ENCODE measurements around the gene NOL6. TPM values are rescaled to one million over a fixed set of nuclear protein-coding genes. Genes with fewer than 3 reads are reported as not detected.

NOL6 gene
- total RNA-seq, 1 experiment from 2014 or later: 36.4 TPM

GRCh38 chr9:33414268-33414667, 59.5 kb downstream of the NOL6 start (continued):
- TF ChIP-seq SRF (IDR thresholded peaks at IDR 0.05; ENCODE audit: low read depth) (no peak), POLR2AphosphoS5 (IDR thresholded peaks at IDR 0.05; ENCODE audit: low read depth, low read length) (no peak), EZH2 (IDR thresholded peaks at IDR 0.05) (no peak), YY1 (IDR thresholded peaks at IDR 0.05; ENCODE audit: extremely low read depth, insufficient replicate concordance, low read depth, low read length) (no peak), ZFX (IDR thresholded peaks at IDR 0.05) (no peak), ZNF274 (IDR thresholded peaks at IDR 0.05; ENCODE audit: low read depth, low read length) (no peak), ZBTB33 (IDR thresholded peaks at IDR 0.05; ENCODE audit: extremely low read depth, insufficient replicate concordance, low read length) (no peak), RAD21 (IDR thresholded peaks at IDR 0.05; ENCODE audit: low read depth) (no peak), CEBPB (IDR thresholded peaks at IDR 0.05; ENCODE audit: low read depth) (no peak), SP1 (IDR thresholded peaks at IDR 0.05; ENCODE audit: low read depth) (no peak)

Small RNA genes within 50 kb of the gene (microRNA-seq; reads per million reads assigned to microRNA genes)
- gene MIR6851 (ENCODE audit: borderline number of aligned reads): not detected

Other genes starting within 250 kb of the NOL6 start
- not detected for gene SPINK4, start 233.8 kb downstream of the NOL6 start, total RNA-seq (2021; ENCODE audit: unreplicated experiment)
- 58.2 TPM for gene BAG1, start 209.2 kb downstream of the NOL6 start, total RNA-seq (2021; ENCODE audit: unreplicated experiment)
- gene CHMP5, start 208.9 kb downstream of the NOL6 start, total RNA-seq (2021; ENCODE audit: unreplicated experiment): 61.8 TPM
- gene NFX1, start 183.4 kb downstream of the NOL6 start, total RNA-seq (2021; ENCODE audit: unreplicated experiment): 31.7 TPM
- 0.96 TPM for gene AQP7, start 71.4 kb downstream of the NOL6 start, total RNA-seq (2021; ENCODE audit: unreplicated experiment)
- 5.5 TPM for gene AQP3, start 26.3 kb downstream of the NOL6 start, total RNA-seq (2021; ENCODE audit: unreplicated experiment)
- 3.9 TPM for gene ANKRD18B, start 50.3 kb upstream of the NOL6 start, total RNA-seq (2021; ENCODE audit: unreplicated experiment)

Data from HCT116 (cell line).